PC-9 (cell line): ENCODE measurements around the gene LARGE2. TPM values are rescaled to one million over a fixed set of nuclear protein-coding genes. Genes with fewer than 3 reads are reported as not detected.

Experiments
- BruUV-seq: library from RNA; stranded (reverse); fragments of 400-500 nt; replicated peaks from 2 replicates; lab custom pipeline; 2021; lab: Mats Ljungman, UMichigan
- CTCF ChIA-PET: fragments of 300-600 bp; sonication (Branson Sonifier 250); formaldehyde crosslinking; loops from one replicate; lab custom pipeline; 2022; ENCODE audit warnings: antibody characterized with exemption; lab: Charles Lee
- POLR2A ChIA-PET: fragments of 300-600 bp; sonication (Branson Sonifier 250); formaldehyde crosslinking; loops from one replicate; lab custom pipeline; 2022; ENCODE audit warnings: antibody characterized with exemption; ENCODE audit not compliant: unreplicated experiment; lab: Charles Lee
- DNase-seq, 2 experiments: peaks; one replicate each; pipeline versions ENCODE4 v3.0.0 to v3.0.0-alpha.2; 2015 to 2022; ENCODE audit warnings: mixed read lengths in 1 of 2
- H2AFZ ChIP-seq: fragments of 200-600 bp; sonication (generic); 2 replicates; pipeline ENCODE4 v1.8.1; 2017; ENCODE audit warnings: antibody characterized with exemption
- H3F3A ChIP-seq: fragments of 200-600 bp; sonication (generic); 2 replicates; pipeline ENCODE4 v1.8.1; 2017; ENCODE audit warnings: antibody characterized with exemption, mild to moderate bottlenecking, low read depth; ENCODE audit not compliant: insufficient read depth
- H3K27ac ChIP-seq: fragments of 200-600 bp; sonication (generic); 2 replicates; pipeline ENCODE4 v1.6.1; 2016; ENCODE audit warnings: mixed run types
- H3K27me3 ChIP-seq: fragments of 200-600 bp; sonication (generic); 2 replicates; pipeline ENCODE4 v1.6.1; 2016; ENCODE audit warnings: low read depth, mixed run types; ENCODE audit not compliant: insufficient read depth
- H3K36me3 ChIP-seq: fragments of 200-600 bp; sonication (generic); 2 replicates; pipeline ENCODE4 v1.6.1; 2016; ENCODE audit warnings: low read depth, mixed run types
- H3K4me1 ChIP-seq: fragments of 200-600 bp; sonication (generic); replicated peaks from 2 replicates; pipeline ENCODE4 v1.6.1; 2016; ENCODE audit warnings: mixed run types; ENCODE audit not compliant: insufficient read depth
- H3K4me2 ChIP-seq: fragments of 200-600 bp; sonication (generic); 2 replicates; pipeline ENCODE4 v1.6.1; 2017; ENCODE audit warnings: mixed run types
- H3K4me3 ChIP-seq: fragments of 200-600 bp; sonication (generic); 2 replicates; pipeline ENCODE4 v1.6.1; 2016; ENCODE audit warnings: mixed run types
- H3K79me2 ChIP-seq: fragments of 200-600 bp; sonication (generic); 2 replicates; pipeline ENCODE4 v1.6.1; 2017; ENCODE audit warnings: low read depth, mixed run types
- H3K9me2 ChIP-seq: fragments of 200-600 bp; sonication (generic); 2 replicates; pipeline ENCODE4 v1.8.1; 2017; ENCODE audit warnings: mild to moderate bottlenecking; ENCODE audit not compliant: insufficient read depth
- H3K9me3 ChIP-seq: fragments of 200-600 bp; sonication (generic); 2 replicates; pipeline ENCODE4 v1.8.1; 2016; ENCODE audit warnings: low read depth; ENCODE audit not compliant: insufficient read depth
- H4K20me1 ChIP-seq: fragments of 200-600 bp; sonication (generic); 2 replicates; pipeline ENCODE4 v1.8.1; 2017; ENCODE audit not compliant: insufficient read depth
- CTCF ChIP-seq: fragments of 200-600 bp; sonication (generic); conservative IDR thresholded peaks from 2 replicates; pipeline ENCODE4 v1.6.1; 2017; ENCODE audit warnings: mixed run types, antibody characterized with exemption, mild to moderate bottlenecking, moderate library complexity
- EZH2 ChIP-seq: fragments of 200-600 bp; sonication (generic); IDR thresholded peaks from 2 replicates; pipeline ENCODE4 v1.8.0; 2017; ENCODE audit warnings: antibody characterized with exemption, low read depth
- intact Hi-C: fragments of 100-400 bp; cut with micrococcal nuclease; formaldehyde crosslinking; loops from one replicate; pipeline ENCODE4 v1.10.0; 2022; ENCODE audit not compliant: unreplicated experiment
- total RNA-seq: library from RNA; stranded (reverse); gene quantifications from 2 replicates; pipeline ENCODE4 v1.2.3, GENCODE V29; 2021

LARGE2 gene
- total RNA-seq, 1 experiment from 2014 or later = 2.6 TPM

GRCh38 chr11:45933846-45934579, 11.6 kb downstream of the LARGE2 start:
- no peak overlapping the region for H3K27ac ChIP-seq
- no TSS peak for BruUV-seq

GRCh38 chr11:45934580-45935318, 12.3 kb downstream of the LARGE2 start:
- H3K4me1 ChIP-seq = 0 out of 2 replicates have a peak, but pooled peaks cover 4% of the 10 kb centered on the region
- BruUV-seq = no TSS peak
- intact Hi-C loops = no loop called here
- H3K4me2 ChIP-seq = no peak overlapping the region
- no peaks in the 10 kb centered on the region for H3K9me2 ChIP-seq
- no peak for TF ChIP-seq EZH2
- no peak for TF ChIP-seq CTCF
- no peak overlapping the region for H2AFZ ChIP-seq
- CTCF ChIA-PET = interaction anchor here (0.6 kb wide), 1 partner anchor 498 kb away, joined by 3 read pairs; no protein-coding TSS in a partner anchor
- no peak for DNase-seq
- H3K27me3 ChIP-seq = no peaks in the 10 kb centered on the region
- H3K4me3 ChIP-seq = no peak overlapping the region
- no peaks in the 10 kb centered on the region for H4K20me1 ChIP-seq
- H3F3A ChIP-seq = no peaks in the 10 kb centered on the region
- H3K9me3 ChIP-seq = no peaks in the 10 kb centered on the region
- H3K36me3 ChIP-seq = 0 out of 2 replicates have a peak, but pooled peaks cover 3% of the 10 kb centered on the region
- no peaks in the 10 kb centered on the region for H3K79me2 ChIP-seq
- H3K27ac ChIP-seq = no peak overlapping the region
- POLR2A ChIA-PET = no interaction called here

More at GRCh38 chr11:45933846-45934579, 11.6 kb downstream of the LARGE2 start:
- Histone ChIP-seq H3K4me1 (0 out of 2 replicates have a peak, but pooled peaks cover 4% of the 10 kb centered on the region), H4K20me1 (0 out of 2 replicates have a peak, but pooled peaks cover 4% of the 10 kb centered on the region), H3K36me3 (0 out of 2 replicates have a peak, but pooled peaks cover 3% of the 10 kb centered on the region), H3F3A (no peaks in the 10 kb centered on the region), H3K9me3 (no peaks in the 10 kb centered on the region), H3K27me3 (no peaks in the 10 kb centered on the region), H2AFZ (no peak overlapping the region), H3K9me2 (no peaks in the 10 kb centered on the region), H3K79me2 (no peaks in the 10 kb centered on the region), H3K4me3 (no peak overlapping the region), H3K4me2 (no peak overlapping the region)
- intact Hi-C loops = no loop called here
- no peak for TF ChIP-seq CTCF
- TF ChIP-seq EZH2 = no peak
- DNase-seq = no peak
- POLR2A ChIA-PET = no interaction called here
- CTCF ChIA-PET = interaction anchor here (0.6 kb wide), 1 partner anchor 499 kb away, joined by 3 read pairs; no protein-coding TSS in a partner anchor

- no peak for TF ChIP-seq EZH2
- TF ChIP-seq CTCF = no peak
- Histone ChIP-seq H4K20me1 (no peaks in the 10 kb centered on the region), H3K4me1 (no peaks in the 10 kb centered on the region), H3K27ac (no peak overlapping the region), H3K27me3 (no peaks in the 10 kb centered on the region), H3K9me2 (no peaks in the 10 kb centered on the region), H3K36me3 (0 out of 2 replicates have a peak, but pooled peaks cover 3% of the 10 kb centered on the region), H3K4me3 (no peak overlapping the region), H3K9me3 (no peaks in the 10 kb centered on the region), H3K79me2 (no peaks in the 10 kb centered on the region), H3F3A (no peaks in the 10 kb centered on the region), H3K4me2 (no peak overlapping the region), H2AFZ (no peak overlapping the region)
- DNase-seq = no peak
- BruUV-seq = no TSS peak
- ChIA-PET CTCF (no interaction called here), POLR2A (no interaction called here)
- intact Hi-C loops = no loop called here
These were observed 13.1 kb downstream of the LARGE2 start for GRCh38 chr11:45935349-45936064.
